Peyer's patch (tissue), 4 donors: Measurements from ENCODE around the gene TEX28.

ENCODE experiments used
- POLR2A ChIP-seq, 2 donors: fragments of 450-650 bp; IDR thresholded peaks; one replicate each; pipeline ENCODE4 v1.5.1; 2017; ENCODE audit warnings: antibody characterized with exemption in 2 of 2, mild to moderate bottlenecking in 2 of 2, moderate library complexity in 2 of 2
- TF ChIP-seq, protein P1 (sequence below), 6 experiments: fragments of 450-650 bp in 4 of 6; fragments of 200-600 bp in 2 of 6; sonication (generic) in 1 of 6; IDR thresholded peaks; one replicate each; pipeline ENCODE4 v1.5.1; 2017 to 2019; ENCODE audit warnings: antibody characterized with exemption in 6 of 6, mild to moderate bottlenecking in 3 of 6, moderate library complexity in 1 of 6

DNA sequence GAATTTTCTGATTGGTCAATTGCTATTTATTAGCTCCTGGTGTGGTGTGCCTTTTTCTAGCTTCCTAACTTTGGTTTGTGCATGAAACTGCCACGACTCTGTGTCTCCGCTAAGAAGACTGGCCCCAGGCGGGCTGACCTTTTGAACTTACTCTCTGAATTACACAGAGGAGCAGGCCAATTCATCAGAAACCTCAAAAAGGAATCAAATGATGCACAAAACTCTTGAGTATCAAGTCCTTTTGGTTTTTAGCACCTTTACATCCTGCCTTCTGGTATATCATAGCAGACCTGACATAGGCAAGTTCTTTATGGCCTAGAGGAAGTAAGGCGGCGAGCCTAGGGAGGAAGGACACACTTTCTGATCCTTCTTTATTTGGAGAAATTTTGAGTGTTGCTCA lies 18.2 kb upstream of the TEX28 start:
- TF ChIP-seq, protein P1, sequence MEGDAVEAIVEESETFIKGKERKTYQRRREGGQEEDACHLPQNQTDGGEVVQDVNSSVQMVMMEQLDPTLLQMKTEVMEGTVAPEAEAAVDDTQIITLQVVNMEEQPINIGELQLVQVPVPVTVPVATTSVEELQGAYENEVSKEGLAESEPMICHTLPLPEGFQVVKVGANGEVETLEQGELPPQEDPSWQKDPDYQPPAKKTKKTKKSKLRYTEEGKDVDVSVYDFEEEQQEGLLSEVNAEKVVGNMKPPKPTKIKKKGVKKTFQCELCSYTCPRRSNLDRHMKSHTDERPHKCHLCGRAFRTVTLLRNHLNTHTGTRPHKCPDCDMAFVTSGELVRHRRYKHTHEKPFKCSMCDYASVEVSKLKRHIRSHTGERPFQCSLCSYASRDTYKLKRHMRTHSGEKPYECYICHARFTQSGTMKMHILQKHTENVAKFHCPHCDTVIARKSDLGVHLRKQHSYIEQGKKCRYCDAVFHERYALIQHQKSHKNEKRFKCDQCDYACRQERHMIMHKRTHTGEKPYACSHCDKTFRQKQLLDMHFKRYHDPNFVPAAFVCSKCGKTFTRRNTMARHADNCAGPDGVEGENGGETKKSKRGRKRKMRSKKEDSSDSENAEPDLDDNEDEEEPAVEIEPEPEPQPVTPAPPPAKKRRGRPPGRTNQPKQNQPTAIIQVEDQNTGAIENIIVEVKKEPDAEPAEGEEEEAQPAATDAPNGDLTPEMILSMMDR (IDR thresholded peaks at IDR 0.05): no peak
- TF ChIP-seq POLR2A (IDR thresholded peaks at IDR 0.05): no peak
